Transverse colon (tissue), 3 donors: ENCODE measurements around the gene ZFPM1.

ENCODE experiments used
- POLR2A ChIP-seq: fragments of 450-650 bp; IDR thresholded peaks from one replicate; pipeline ENCODE4 v1.6.1; 2016; ENCODE audit warnings: antibody characterized with exemption, mild to moderate bottlenecking, moderate library complexity
- TF ChIP-seq, protein P1 (sequence below), 5 experiments: fragments of 200-600 bp in 3 of 5; fragments of 450-650 bp in 2 of 5; sonication (generic) in 3 of 5; IDR thresholded peaks; 1 replicate in 2 of 5; 2 replicates in 3 of 5; pipeline ENCODE4 v1.5.1; 2016 to 2017; ENCODE audit warnings: antibody characterized with exemption in 5 of 5, inconsistent platforms in 3 of 5, mild to moderate bottlenecking in 2 of 5, moderate library complexity in 1 of 5

DNA sequence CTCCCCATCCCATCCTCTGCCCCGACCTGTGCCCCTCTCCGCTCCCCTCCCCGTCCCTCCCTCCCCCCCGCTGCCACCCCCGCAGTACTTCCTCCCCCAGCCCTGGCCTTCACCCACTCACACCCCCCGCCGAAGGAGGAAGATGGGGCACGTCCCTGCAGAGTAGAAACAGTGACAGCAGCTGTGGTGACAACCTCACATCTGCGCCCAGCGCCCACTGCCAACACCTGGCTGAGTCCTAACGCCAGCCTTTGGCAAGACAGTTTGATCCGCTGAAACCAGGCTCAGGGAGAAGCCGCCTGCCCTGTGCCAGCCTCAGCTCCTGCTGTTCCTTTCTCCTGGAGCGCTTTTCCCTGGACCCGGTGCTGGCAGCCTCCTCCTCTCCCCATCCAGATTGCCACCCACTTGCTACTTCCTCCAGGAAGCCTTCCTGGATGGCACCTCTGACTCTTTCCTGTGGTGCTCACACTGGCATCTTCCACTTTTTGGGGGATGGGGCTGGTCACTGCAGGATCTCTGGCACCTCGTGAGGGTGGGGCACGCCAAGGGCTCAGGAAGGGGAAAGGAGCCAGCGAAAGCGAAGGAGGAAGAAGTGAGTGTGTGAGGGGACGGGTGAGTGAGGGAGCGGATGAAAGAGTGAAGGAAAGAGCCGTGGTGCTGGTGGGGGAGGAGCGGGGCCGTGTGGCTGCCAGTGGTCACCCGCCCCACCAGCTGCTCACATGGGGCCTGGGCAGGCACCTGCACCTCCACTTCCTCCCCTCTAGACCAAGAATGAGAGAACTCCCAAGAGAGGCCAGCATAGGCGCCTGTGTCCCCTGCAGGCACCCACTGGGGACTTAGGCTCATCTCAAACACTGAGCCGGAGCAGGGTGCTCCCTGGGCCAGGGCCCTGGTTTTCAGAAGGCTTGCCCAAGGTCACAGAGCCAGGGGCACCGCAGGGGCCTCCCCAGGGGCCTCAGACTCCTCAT lies 27.0 kb downstream of the ZFPM1 start:
- TF ChIP-seq, protein P1, sequence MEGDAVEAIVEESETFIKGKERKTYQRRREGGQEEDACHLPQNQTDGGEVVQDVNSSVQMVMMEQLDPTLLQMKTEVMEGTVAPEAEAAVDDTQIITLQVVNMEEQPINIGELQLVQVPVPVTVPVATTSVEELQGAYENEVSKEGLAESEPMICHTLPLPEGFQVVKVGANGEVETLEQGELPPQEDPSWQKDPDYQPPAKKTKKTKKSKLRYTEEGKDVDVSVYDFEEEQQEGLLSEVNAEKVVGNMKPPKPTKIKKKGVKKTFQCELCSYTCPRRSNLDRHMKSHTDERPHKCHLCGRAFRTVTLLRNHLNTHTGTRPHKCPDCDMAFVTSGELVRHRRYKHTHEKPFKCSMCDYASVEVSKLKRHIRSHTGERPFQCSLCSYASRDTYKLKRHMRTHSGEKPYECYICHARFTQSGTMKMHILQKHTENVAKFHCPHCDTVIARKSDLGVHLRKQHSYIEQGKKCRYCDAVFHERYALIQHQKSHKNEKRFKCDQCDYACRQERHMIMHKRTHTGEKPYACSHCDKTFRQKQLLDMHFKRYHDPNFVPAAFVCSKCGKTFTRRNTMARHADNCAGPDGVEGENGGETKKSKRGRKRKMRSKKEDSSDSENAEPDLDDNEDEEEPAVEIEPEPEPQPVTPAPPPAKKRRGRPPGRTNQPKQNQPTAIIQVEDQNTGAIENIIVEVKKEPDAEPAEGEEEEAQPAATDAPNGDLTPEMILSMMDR (IDR thresholded peaks at IDR 0.05) = no peak
- no peak for TF ChIP-seq POLR2A
